Measurements from ENCODE around the gene SPRYD4.
A peak's percentile ranks its signal among the peaks of the same experiment; 100 is the strongest.

DNA sequence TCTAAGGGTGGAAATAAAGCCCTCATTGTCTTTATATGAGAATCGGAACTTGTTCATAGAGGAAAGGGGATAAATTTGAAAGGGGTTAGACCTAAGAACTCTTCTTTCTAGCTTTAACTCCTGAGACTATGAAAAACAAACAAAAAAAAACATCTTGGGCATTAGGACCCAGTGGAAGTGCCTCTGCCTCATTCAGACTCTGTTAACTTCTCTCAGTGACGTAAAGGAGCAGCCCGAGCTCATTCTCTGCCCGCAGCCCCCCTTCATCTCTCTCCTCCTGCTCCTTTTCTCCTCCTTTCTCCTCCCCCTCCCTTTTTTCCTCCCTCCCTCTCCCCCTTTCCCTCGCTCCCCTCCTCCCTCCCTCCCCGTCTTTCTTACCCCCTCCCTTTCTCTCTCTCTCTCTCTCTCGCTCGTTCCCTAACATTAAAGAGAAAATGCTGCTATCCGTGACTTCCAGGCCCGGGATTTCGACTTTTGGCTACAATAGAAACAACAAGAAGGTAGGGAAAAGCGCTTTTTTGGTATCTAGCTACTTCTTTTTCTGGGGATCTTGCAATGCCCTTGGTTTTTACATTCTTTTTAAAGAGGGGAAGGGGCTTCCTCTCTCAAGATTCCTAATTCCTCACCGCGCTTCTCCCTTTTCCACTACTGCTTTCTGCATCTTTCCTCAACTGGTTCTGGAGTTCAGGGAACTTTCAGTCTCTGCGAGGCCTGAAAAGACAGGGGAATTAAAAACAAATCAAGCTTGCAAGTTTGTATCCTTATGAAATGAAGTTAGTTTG lies 53.4 kb downstream of the SPRYD4 start, which contains the start of gene RBMS2:
- TF ChIP-seq, protein P1, sequence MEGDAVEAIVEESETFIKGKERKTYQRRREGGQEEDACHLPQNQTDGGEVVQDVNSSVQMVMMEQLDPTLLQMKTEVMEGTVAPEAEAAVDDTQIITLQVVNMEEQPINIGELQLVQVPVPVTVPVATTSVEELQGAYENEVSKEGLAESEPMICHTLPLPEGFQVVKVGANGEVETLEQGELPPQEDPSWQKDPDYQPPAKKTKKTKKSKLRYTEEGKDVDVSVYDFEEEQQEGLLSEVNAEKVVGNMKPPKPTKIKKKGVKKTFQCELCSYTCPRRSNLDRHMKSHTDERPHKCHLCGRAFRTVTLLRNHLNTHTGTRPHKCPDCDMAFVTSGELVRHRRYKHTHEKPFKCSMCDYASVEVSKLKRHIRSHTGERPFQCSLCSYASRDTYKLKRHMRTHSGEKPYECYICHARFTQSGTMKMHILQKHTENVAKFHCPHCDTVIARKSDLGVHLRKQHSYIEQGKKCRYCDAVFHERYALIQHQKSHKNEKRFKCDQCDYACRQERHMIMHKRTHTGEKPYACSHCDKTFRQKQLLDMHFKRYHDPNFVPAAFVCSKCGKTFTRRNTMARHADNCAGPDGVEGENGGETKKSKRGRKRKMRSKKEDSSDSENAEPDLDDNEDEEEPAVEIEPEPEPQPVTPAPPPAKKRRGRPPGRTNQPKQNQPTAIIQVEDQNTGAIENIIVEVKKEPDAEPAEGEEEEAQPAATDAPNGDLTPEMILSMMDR (IDR thresholded peaks at IDR 0.05), result no peak
- peak in 1 of 2 donors; percentile 33 for TF ChIP-seq POLR2A (IDR thresholded peaks at IDR 0.05)

Data from heart left ventricle (tissue), 13 donors.